ENCODE results near the gene CLRN1.

CLRN1 gene

GRCh38 chr3:150975086-150975991, 2.8 kb upstream of the CLRN1 start:
- no peak for DNase-seq

- DNase-seq: no peak
Observed at GRCh38 chr3:150970665-150971324, 1.7 kb downstream of the CLRN1 start.

DNA sequence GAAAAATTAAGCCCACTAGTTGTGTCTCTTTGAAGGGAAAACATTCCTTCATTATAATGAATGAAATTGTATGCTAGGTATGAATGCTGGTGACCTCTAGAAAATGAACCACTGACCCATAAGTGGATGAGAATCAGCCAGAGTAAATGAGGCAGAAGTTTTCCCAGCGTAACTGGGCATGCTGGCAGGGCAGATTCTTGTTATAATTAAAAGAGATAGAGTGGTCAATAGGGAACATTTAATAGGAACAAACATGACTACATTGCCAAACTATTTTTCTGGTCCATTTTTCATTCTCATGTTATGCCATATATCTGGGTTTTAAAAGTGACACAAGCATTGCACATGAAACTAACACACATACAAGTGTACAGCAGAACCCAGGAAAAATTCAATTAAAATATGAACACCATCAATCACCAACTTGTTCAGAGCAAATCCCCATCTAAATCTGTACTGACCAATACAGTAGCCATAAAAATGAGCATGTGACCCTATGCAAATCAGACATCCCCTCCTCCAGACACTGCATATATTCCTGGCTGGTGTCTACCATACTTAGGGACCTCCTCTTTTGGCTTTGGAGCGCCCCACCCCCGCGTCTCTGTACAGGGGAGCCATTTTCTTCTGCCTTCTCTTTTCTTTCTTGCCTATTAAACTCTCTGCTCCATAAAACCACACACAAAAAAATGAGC, 4.0 kb downstream of the CLRN1 start:
- no peak for DNase-seq

- no peak for DNase-seq
Observed at GRCh38 chr3:150965436-150965835, 7.1 kb downstream of the CLRN1 start.

DNA sequence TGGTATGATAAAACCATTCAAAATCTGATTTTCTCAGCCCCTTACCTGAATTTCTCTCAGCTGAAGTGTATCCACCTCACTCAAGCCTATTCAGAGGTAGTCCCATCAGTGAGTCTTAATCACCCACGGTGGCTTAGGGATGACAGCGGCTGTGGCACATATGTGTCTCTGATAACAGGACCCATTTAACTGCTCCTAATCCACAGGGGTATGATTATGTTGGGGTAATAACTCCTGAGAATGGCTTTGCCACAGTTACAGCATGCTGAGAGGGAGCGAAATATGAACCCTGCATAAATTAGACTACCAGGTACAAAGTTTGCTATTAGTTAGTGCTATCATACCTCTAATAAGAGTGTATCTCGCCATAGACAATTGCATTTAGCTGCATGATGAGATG, 10.6 kb downstream of the CLRN1 start:
- DNase-seq: no peak

- DNase-seq: no peak
Observed at GRCh38 chr3:150960708-150961684, 11.5 kb downstream of the CLRN1 start.

GRCh38 chr3:150958683-150959082, 13.8 kb downstream of the CLRN1 start:
- DNase-seq: no peak

DNA sequence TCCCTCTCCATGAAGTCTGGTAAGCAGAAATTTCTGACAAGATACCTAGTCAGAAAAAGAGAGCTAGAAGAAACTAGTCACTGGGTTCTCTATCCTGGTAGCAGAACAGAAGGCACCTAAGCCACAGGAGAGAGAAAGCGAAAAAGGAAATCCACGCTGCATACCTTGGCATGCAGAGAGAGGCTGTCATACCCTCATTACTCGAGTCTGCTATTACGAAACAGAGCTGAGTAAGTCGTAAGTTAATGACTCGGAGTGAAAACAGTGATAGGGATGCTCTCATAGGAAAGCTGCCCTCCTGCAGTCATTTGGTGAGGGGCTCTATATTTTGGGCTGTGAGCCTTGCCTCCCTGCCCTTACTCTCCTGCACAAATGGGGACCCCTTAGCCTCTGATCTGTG, 16.2 kb downstream of the CLRN1 start:
- DNase-seq: no peak

- DNase-seq: no peak
Observed at GRCh38 chr3:150951923-150952322, 20.6 kb downstream of the CLRN1 start.

DNA sequence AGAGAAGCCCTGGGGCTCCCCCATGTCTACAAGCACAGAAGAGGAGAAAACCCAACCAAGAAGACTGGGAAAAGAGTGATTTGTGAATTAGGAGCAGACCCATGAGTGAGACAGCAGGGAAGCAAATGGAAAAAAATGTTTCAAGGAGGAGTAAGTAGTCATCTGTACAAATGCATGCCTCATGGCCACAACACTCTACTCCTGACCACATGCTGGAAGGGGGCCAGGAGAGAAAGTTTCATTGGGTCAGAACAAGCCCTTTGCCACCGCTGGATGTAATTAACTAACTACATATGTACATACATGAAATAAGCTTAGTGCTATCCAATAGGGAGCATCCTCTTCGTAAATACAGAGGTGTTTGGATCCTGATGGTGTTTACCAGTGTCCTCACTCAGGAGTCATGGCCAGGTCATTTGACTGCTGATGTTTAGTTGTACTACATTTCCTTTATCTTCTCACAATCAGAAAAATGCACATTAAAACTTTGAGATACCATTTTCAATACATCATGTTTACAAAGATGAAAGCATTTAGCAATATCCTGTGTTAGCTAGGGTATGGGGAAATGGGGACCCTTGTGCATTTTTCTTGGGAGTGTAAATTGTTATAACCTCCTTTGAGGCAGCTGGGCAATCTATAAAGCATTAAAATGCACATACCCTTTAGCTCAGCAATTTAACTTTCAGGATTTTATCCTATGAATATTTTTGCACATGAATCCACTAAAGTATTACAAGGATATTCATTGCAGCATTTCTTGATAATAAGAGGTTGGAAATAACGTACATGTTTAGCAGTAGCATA, 27.1 kb downstream of the CLRN1 start:
- no peak for DNase-seq

DNA sequence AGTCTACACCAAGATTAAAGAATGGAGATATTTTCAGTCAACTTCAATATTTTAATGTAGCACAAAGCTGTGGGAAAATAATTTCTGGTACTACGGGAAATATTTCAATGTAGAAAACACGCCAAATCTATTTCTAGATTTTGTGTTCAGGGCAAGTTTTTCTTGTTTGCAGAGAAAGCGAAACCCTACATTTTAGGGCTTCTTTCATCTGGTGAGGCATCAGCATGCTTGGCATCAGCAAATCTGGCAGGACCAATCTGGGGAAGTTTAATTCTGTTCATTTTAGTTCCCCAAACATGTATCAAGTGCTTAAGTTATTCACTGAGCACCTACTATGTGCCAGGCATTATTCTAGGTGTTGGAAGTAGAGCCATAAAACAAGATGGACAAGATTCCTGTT, 30.3 kb downstream of the CLRN1 start:
- no peak for DNase-seq

DNA sequence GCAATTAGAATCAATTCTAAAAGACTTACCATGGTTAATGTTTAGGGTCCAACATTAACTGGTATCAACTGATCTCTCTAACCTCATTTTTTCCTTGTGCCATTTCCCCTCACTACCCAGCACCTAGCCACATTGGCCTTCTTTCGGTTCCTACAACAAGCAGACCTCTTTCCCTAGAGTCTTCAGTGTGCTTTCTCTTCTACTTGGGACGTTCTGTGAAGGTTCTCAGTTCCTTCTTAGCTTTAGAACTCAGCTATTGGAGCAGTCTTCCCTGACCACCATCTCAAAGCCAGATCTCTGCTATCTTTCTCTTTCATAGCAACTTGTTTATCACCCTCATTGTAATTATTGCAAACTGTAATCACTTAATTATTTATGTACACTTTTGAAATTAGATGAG, 35.8 kb downstream of the CLRN1 start:
- no peak for DNase-seq

DNA sequence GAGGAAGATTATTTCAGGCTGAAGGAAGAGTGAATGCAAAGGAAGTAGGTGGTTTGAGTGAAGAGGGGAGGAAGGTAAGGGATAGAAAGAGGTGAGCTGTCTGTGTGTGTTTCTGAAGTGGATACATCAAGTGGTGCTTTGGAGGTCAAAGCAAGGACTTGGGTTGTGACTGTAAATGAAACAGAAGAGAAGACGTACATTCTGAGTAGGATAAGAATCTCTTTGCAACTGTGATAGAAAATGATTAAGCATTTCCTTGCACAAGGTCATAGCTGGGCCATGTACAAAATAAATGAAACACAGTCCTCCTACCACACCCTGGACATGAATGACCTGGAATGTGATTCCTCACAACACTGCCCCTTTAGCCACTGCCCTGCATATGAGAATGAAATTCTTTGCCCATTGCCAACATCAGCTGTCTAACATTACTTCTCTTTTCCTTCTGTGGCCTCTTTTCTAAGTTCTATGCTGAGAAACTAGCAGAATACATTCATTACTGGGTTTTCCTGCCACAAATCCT, 39.0 kb downstream of the CLRN1 start:
- DNase-seq: no peak

DNA sequence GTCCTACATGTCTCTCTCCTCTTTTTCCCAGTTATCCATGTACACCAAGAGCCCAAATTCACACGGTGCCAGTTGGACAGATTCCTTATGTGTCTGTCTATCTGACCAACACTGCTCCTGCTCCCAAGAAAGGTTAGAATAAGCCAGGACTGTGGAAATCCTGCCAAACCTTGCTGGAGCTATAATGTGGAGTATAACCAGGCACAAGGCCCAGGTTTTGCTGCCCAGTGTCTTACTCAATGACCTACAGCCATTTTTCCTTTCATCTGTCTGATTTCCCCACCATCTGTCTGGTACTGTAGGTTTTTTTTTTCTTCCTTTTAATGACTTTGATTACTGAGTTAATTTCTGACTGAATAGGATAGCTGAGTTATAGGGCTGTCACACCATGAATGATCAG, 40.8 kb downstream of the CLRN1 start:
- DNase-seq: no peak

DNA sequence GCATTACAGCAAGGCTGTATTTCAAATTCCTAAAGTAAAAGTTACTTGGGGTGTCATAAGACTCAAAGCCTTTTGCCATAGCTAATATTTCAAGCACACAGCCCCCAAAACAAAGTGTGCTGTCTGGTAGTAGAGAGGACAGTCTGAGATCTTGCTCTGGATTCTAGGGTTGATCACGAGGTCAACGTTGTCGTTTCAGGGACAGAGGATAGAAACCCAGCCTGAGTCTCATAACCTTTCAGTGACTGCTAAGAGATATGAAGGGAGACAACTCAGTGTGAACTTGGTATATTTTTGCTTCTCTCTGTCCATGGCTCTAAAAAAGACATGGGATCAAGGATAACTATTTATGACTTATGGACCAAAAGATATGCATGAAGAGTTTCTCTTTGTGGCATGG, 41.7 kb downstream of the CLRN1 start:
- DNase-seq: no peak

- DNase-seq: no peak
Observed at GRCh38 chr3:150928234-150928633, 44.3 kb downstream of the CLRN1 start.

DNA sequence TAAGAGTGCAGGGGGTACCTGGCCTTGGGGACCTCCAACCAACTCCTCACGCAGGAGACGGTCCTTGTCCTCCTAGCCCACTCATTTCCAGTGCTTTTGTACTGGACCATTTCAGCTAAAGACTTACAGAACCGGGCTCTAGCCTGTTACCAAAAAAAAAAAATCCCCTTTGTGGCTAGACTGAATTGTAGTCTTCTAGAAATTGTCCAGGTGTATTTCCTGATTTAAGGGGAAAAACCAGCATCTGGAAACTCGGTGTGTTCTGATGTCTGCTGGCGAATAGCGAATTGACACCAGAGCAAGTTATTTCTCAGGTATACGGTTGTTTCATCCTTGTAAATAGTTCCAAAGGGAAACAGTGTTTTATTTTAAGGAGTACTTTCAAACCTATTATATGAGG, 46.2 kb downstream of the CLRN1 start:
- DNase-seq: no peak

- DNase-seq: peak; percentile 54
Observed at GRCh38 chr3:150925751-150926201, 46.8 kb downstream of the CLRN1 start.

DNA sequence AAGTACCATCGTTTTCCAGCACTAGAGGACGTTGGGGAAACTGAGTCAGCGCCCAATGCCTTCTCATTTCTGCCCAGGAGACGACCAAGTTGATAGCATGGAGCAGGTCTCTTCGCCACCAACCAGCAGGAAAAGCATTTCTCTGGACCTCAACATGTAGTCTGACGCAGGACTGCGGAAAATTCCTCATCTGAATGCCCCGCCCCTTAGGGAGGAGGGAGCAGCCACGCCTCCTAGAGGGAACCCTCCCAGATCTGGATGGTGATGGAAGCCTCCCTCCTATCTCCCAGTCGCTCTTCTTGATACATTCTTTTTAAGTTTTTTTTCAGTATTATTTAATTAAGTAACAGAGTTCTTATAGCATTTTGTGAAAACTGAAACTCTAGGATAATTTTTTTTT, 49.9 kb downstream of the CLRN1 start:
- DNase-seq: no peak

- no peak for DNase-seq
Observed at GRCh38 chr3:150921209-150921608, 51.3 kb downstream of the CLRN1 start.

DNA sequence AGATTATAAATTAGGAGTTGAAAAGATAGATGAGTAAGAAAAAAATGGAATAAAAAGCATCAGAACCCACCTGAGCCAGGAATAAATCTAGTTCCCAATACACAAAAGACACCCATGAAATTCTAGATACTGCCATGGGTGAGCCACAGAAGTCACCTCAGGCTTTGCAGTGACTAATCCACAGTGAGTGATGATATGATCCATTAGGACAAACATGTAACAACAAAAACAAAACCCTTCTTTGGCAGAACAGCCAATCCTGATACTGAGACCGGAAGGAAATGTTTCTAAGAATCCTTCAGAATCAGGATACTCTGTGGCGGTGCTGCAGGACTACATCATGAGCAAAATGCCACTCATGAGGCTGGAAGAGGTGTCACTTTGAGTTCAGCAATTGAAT, 52.3 kb downstream of the CLRN1 start:
- no peak for DNase-seq
